ENCODE data around the gene CTNND2. TPM values are rescaled to one million over a fixed set of nuclear protein-coding genes. Genes with fewer than 3 reads are reported as not detected.

CTNND2 gene
- total and polyA plus RNA-seq, 10 of the 15 experiments (the other 5 are each of a cell fraction or from before 2014, with no cell fraction given): 0.02 to 0.16 (median 0.04) TPM; not detected in 7

- no peak for TF ChIP-seq BHLHE40 (IDR thresholded peaks at IDR 0.05; ENCODE audit: borderline replicate concordance in 1 of 2, low read depth in 2 of 2, low read length in 1 of 2)
Measured at GRCh38 chr5:11477786-11478185, 426.5 kb downstream of the CTNND2 start (continued).

GRCh38 chr5:11476866-11477265 is 427.4 kb downstream of the CTNND2 start:
- no peak overlapping the region for H3K9ac ChIP-seq (ENCODE audit: control insufficient read depth, insufficient read depth, low read length)
- DNase-seq (ENCODE audit: low read depth, low spot score) (no peak), ATAC-seq (no peak), FAIRE-seq (no peak)
- no peak overlapping the region for H3K27ac ChIP-seq (ENCODE audit: control insufficient read depth, insufficient read depth)
- H3K27me3 ChIP-seq (replicated peaks in 1 of 2; ENCODE audit: control insufficient read depth in 2 of 2, insufficient read depth in 2 of 2, low read length in 1 of 2): no peaks in the 10 kb centered on the region
- no peaks in the 10 kb centered on the region for H3K36me3 ChIP-seq (ENCODE audit: control insufficient read depth in 2 of 2, insufficient read depth in 2 of 2, low read length in 1 of 2)
- H3K4me3 ChIP-seq: no peak overlapping the region
- ChIA-PET RAD21 (ENCODE audit: unreplicated experiment) (no interaction called here), CTCF (no interaction called here), SMC1A (ENCODE audit: uncharacterized antibody, unreplicated experiment) (no interaction called here), POLR2A (no interaction called here)
- no peak for TF ChIP-seq NFXL1 (IDR thresholded peaks at IDR 0.05; ENCODE audit: borderline replicate concordance)
- no peak for TF ChIP-seq BMI1 (IDR thresholded peaks at IDR 0.05; ENCODE audit: borderline replicate concordance)
- no peak for TF ChIP-seq FOXK2 (IDR thresholded peaks at IDR 0.05)
- TF ChIP-seq SUPT20H (IDR thresholded peaks at IDR 0.05; ENCODE audit: borderline replicate concordance, control insufficient read depth, low read depth, low read length): no peak
- no peak for TF ChIP-seq IKZF1 (conservative IDR thresholded peaks at IDR 0.05)
- TF ChIP-seq FOS (IDR thresholded peaks at IDR 0.05; ENCODE audit: borderline replicate concordance, extremely low read depth, insufficient read length): no peak
- TF ChIP-seq IRF4 (IDR thresholded peaks at IDR 0.05; ENCODE audit: low read depth, low read length): no peak
- intact Hi-C loops (cut with micrococcal nuclease; ENCODE audit: unreplicated experiment) (no loop called here), in situ Hi-C loops (cut with MboI) (no loop called here)
- H3K4me2 ChIP-seq (ENCODE audit: control insufficient read depth, insufficient read depth): no peak overlapping the region
- no peaks in the 10 kb centered on the region for H4K20me1 ChIP-seq (ENCODE audit: control insufficient read depth, insufficient read depth)
- H3K9me3 ChIP-seq (replicated peaks; ENCODE audit: control insufficient read depth, insufficient read depth, low read length): no peaks in the 10 kb centered on the region
- WGBS (ENCODE audit: insufficient coverage, insufficient replicate concordance, low lambda C conversion rate, missing lambda C conversion rate): 46% methylated on average over 2 of the region's 2 CpGs
- H3K79me2 ChIP-seq (ENCODE audit: control insufficient read depth, insufficient read depth, low read length): no peaks in the 10 kb centered on the region
- no peaks in the 10 kb centered on the region for H3K4me1 ChIP-seq (ENCODE audit: control insufficient read depth, insufficient read depth, low read length)
- BruUV-seq (replicated peaks): no TSS peak
- no peak overlapping the region for H2AFZ ChIP-seq (ENCODE audit: control insufficient read depth, low read depth, low read length)

All from GM12878 (cell line).